Fibroblast of lung (primary cell): ENCODE measurements around the gene RAB31.

Experiments
- EZH2 ChIP-seq: IDR thresholded peaks from 2 replicates; pipeline ENCODE4 v1.5.1; 2012; ENCODE audit warnings: low read length, control low read depth, mild to moderate bottlenecking; ENCODE audit errors: missing control alignments
- TF ChIP-seq, protein P1 (sequence below), 2 donors: IDR thresholded peaks in 1 of 2; conservative IDR thresholded peaks in 1 of 2; 1 replicate in 1 of 2; 2 replicates in 1 of 2; pipeline ENCODE4 v1.5.1; 2011 to 2012; ENCODE audit warnings: low read length in 2 of 2, control low read depth in 1 of 2, inconsistent platforms in 1 of 2, low read depth in 1 of 2, mild to moderate bottlenecking in 1 of 2

DNA sequence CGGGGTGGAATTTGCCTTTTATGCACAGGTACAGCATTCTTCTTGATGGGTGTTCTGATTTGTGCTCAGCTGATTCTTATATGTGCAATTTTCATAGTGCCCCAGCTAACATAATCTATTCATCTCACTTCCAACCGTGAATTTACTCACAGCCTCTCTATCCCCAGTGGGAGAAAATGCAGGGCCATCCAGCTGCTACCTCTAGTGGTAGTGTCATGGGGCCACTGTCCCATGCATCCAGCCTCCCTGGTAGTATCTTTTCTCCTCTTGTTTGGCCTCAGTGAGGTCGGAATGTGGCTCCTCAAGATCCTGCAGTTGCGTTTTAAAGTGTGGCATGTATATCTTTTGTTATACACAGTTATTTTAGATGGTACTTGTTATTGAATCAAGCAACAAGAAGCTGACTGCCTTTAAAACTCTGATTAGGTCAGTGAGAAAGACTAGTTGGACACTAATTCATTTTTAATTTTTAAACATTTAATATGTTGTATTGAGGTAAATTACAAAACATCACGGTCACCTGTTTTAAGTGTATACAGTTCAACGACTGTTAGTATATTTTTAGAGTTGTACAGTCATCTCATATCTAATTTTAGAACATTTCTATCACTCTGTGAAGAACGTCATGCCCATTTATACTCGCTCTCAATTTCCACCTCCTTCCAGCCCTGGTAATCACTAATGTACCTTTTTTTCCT lies 109.8 kb downstream of the RAB31 start:
- TF ChIP-seq, protein P1, sequence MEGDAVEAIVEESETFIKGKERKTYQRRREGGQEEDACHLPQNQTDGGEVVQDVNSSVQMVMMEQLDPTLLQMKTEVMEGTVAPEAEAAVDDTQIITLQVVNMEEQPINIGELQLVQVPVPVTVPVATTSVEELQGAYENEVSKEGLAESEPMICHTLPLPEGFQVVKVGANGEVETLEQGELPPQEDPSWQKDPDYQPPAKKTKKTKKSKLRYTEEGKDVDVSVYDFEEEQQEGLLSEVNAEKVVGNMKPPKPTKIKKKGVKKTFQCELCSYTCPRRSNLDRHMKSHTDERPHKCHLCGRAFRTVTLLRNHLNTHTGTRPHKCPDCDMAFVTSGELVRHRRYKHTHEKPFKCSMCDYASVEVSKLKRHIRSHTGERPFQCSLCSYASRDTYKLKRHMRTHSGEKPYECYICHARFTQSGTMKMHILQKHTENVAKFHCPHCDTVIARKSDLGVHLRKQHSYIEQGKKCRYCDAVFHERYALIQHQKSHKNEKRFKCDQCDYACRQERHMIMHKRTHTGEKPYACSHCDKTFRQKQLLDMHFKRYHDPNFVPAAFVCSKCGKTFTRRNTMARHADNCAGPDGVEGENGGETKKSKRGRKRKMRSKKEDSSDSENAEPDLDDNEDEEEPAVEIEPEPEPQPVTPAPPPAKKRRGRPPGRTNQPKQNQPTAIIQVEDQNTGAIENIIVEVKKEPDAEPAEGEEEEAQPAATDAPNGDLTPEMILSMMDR (conservative IDR thresholded peaks at IDR 0.05 in 1 of 2, IDR thresholded peaks at IDR 0.05 in 1 of 2; ENCODE audit: low read depth in 1 of 2, low read length in 2 of 2): no peak
- no peak for TF ChIP-seq EZH2
